HCT116 (cell line): ENCODE results near the gene GRK2. TPM values are rescaled to one million over a fixed set of nuclear protein-coding genes. Genes with fewer than 3 reads are reported as not detected.

Source experiments
- ATAC-seq: fragments of 200-7000 bp; cut with Tn5 transposase; 2 replicates; pipeline ENCODE4 v1.9.1; 2020; ENCODE audit warnings: mild to moderate bottlenecking, moderate library complexity
- BruUV-seq: library from RNA; stranded (reverse); fragments of 400-500 nt; replicated peaks from 2 replicates; lab custom pipeline; 2021; lab: Mats Ljungman, UMichigan
- CTCF ChIA-PET: fragments of 300-600 bp; sonication (Branson Sonifier 250); formaldehyde crosslinking; loops from one replicate; lab custom pipeline; 2021; ENCODE audit warnings: antibody characterized with exemption; lab: Charles Lee
- POLR2A ChIA-PET: fragments of 300-600, 350-600 bp; sonication (Branson Sonifier 250); formaldehyde crosslinking; loops from one replicate; lab custom pipeline; 2021; ENCODE audit warnings: antibody characterized with exemption; lab: Charles Lee
- RAD21 ChIA-PET, 2 experiments: fragments of 300-600 bp; sonication (Branson Sonifier 250); formaldehyde crosslinking; loops; one replicate each; lab custom pipeline; 2023; ENCODE audit warnings: low total read pairs in 2 of 2; ENCODE audit not compliant: uncharacterized antibody in 2 of 2, unreplicated experiment in 2 of 2, low non-redundant PET in 1 of 2; lab: Charles Lee
- DNase-seq: peaks from one replicate; pipeline ENCODE4 v3.0.0-alpha.2; 2010; ENCODE audit warnings: low read depth, low spot score
- H2AFZ ChIP-seq: fragments of 200-600 bp; shearing (Covaris generic), sonication (generic); 2 replicates; pipeline ENCODE4 v1.6.1; 2017; ENCODE audit warnings: low read depth, mixed run types, mixed read lengths, antibody characterized with exemption, low read length; ENCODE audit not compliant: poor library complexity, severe bottlenecking
- H3K27ac ChIP-seq: 2 replicates; pipeline ENCODE4 v1.5.1; 2012; ENCODE audit warnings: low read depth, low read length
- H3K27me3 ChIP-seq: fragments of 200-600 bp; sonication (generic); 2 replicates; pipeline ENCODE4 v1.6.1; 2016; ENCODE audit warnings: mixed run types, low read length, mixed read lengths; ENCODE audit not compliant: insufficient read depth
- H3K36me3 ChIP-seq, 2 experiments: fragments of 200-500 bp in 1 of 2; fragments of 200-600 bp in 1 of 2; sonication (Bioruptor generic) in 1 of 2; sonication (generic) in 1 of 2; 2 replicates each; pipeline versions ENCODE4 v1.5.1 to v1.6.1; 2014 to 2016; ENCODE audit warnings: low read length in 2 of 2, inconsistent platforms in 1 of 2, mixed read lengths in 1 of 2, mixed run types in 1 of 2; ENCODE audit not compliant: insufficient read depth in 2 of 2, control insufficient read depth in 1 of 2
- H3K4me1 ChIP-seq, 2 experiments: fragments of 200-600 bp in 1 of 2; sonication (generic) in 1 of 2; 2 replicates each; pipeline versions ENCODE4 v1.5.1 to v1.6.1; 2012 to 2017; ENCODE audit warnings: low read length in 2 of 2, inconsistent platforms in 1 of 2, mild to moderate bottlenecking in 1 of 2, mixed read lengths in 1 of 2, mixed run types in 1 of 2, moderate library complexity in 1 of 2; ENCODE audit not compliant: insufficient read depth in 2 of 2, control insufficient read depth in 1 of 2
- H3K4me2 ChIP-seq: fragments of 200-600 bp; sonication (generic); 2 replicates; pipeline ENCODE4 v1.6.1; 2017; ENCODE audit warnings: mixed run types, low read length, mixed read lengths
- H3K4me3 ChIP-seq, 2 experiments: fragments of 200-600 bp in 1 of 2; sonication (generic) in 1 of 2; replicated peaks in 1 of 2; 2 replicates each; pipeline ENCODE4 v1.5.1; 2011 to 2016; ENCODE audit warnings: low read length in 2 of 2, control low read depth in 1 of 2, low read depth in 1 of 2, mild to moderate bottlenecking in 1 of 2, mixed read lengths in 1 of 2, mixed run types in 1 of 2
- H3K79me2 ChIP-seq: fragments of 200-600 bp; sonication (generic); 2 replicates; pipeline ENCODE4 v1.6.1; 2017; ENCODE audit warnings: mild to moderate bottlenecking, mixed run types, low read length, moderate library complexity, mixed read lengths; ENCODE audit not compliant: insufficient read depth
- H3K9ac ChIP-seq: fragments of 200-600 bp; sonication (generic); 2 replicates; pipeline ENCODE4 v1.6.1; 2016; ENCODE audit warnings: low read length, mixed read lengths
- H3K9me2 ChIP-seq: fragments of 200-600 bp; sonication (generic), shearing (Covaris generic); 2 replicates; pipeline ENCODE4 v1.6.1; 2017; ENCODE audit warnings: mixed run types, mild to moderate bottlenecking, moderate library complexity; ENCODE audit not compliant: insufficient read depth
- H3K9me3 ChIP-seq, 2 experiments: fragments of 200-500 bp in 1 of 2; fragments of 200-600 bp in 1 of 2; sonication (Bioruptor generic) in 1 of 2; sonication (generic) in 1 of 2; 2 replicates each; pipeline ENCODE4 v1.6.1; 2014 to 2017; ENCODE audit warnings: low read length in 2 of 2, mixed read lengths in 2 of 2, inconsistent platforms in 1 of 2, low read depth in 1 of 2, mild to moderate bottlenecking in 1 of 2, mixed run types in 1 of 2, moderate library complexity in 1 of 2; ENCODE audit not compliant: control insufficient read depth in 1 of 2, insufficient read depth in 1 of 2
- H4K20me1 ChIP-seq: fragments of 200-600 bp; sonication (generic), shearing (Covaris generic); 2 replicates; pipeline ENCODE4 v1.6.1; 2017; ENCODE audit warnings: mixed run types, mild to moderate bottlenecking, moderate library complexity; ENCODE audit not compliant: insufficient read depth
- CEBPB ChIP-seq: IDR thresholded peaks from 2 replicates; pipeline ENCODE4 v1.6.1; 2012; ENCODE audit warnings: low read depth
- EZH2phosphoT487 ChIP-seq: fragments of 200-600 bp; IDR thresholded peaks from 2 replicates; pipeline ENCODE4 v1.6.1; 2018; ENCODE audit warnings: antibody characterized with exemption, borderline replicate concordance
- POLR2AphosphoS5 ChIP-seq: IDR thresholded peaks from 2 replicates; pipeline ENCODE4 v1.6.1; 2011; ENCODE audit warnings: mild to moderate bottlenecking, low read depth, low read length, moderate library complexity
- SRF ChIP-seq: IDR thresholded peaks from 2 replicates; pipeline ENCODE4 v1.6.1; 2012; ENCODE audit warnings: low read depth
- YY1 ChIP-seq: IDR thresholded peaks from 2 replicates; pipeline ENCODE4 v1.6.1; 2011; ENCODE audit warnings: low read length, low read depth, moderate library complexity, mild to moderate bottlenecking; ENCODE audit not compliant: insufficient replicate concordance; ENCODE audit errors: extremely low read depth
- intact Hi-C: fragments of 100-400 bp; cut with micrococcal nuclease; formaldehyde crosslinking; loops from 2 replicates; pipeline ENCODE4 v1.10.0; 2022
- total RNA-seq: library from RNA; stranded (reverse); gene quantifications from one replicate; pipeline ENCODE4 v1.2.1, GENCODE V29; 2021; ENCODE audit not compliant: unreplicated experiment
- TF ChIP-seq, protein P1 (sequence below): IDR thresholded peaks from 2 replicates; pipeline ENCODE4 v1.6.1; 2012; ENCODE audit warnings: low read depth
- TF ChIP-seq, protein P2 (sequence below): IDR thresholded peaks from 2 replicates; pipeline ENCODE4 v1.6.1; 2012

GRK2 gene
- total RNA-seq, 1 experiment from 2014 or later, result 83.0 TPM

DNA sequence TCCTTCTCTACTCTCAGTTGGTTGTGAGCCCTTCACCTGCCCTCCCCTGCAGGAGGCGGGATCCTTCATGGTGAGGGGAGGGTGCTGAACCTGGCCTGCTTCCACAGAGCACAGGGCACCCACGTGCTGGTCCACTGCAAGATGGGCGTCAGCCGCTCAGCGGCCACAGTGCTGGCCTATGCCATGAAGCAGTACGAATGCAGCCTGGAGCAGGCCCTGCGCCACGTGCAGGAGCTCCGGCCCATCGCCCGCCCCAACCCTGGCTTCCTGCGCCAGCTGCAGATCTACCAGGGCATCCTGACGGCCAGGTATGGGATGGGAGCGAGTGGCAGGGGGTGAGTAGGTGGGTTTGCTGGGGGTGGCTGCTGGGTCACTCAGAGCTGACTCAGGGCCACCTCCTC is 43.4 kb downstream of the GRK2 start:
- ChIA-PET POLR2A (no interaction called here), RAD21 (no interaction called here), CTCF (no interaction called here)
- no peak for ATAC-seq
- Histone ChIP-seq H3K9me3 (no peaks in the 10 kb centered on the region), H3K4me1 (peaks cover 18 to 27% of the 10 kb centered on the region in 2 experiments), H4K20me1 (no peaks in the 10 kb centered on the region), H3K4me3 (no peak overlapping the region), H3K36me3 (peaks cover 0 to 9% of the 10 kb centered on the region in 2 experiments; a peak in 3 of 4 replicates), H3K27ac (no peak overlapping the region), H2AFZ (no peak overlapping the region), H3K4me2 (no peak overlapping the region), H3K27me3 (no peaks in the 10 kb centered on the region), H3K9me2 (no peaks in the 10 kb centered on the region), H3K79me2 (peaks cover 4% of the 10 kb centered on the region; the same call in 1 of the 2 replicates), H3K9ac (no peak overlapping the region)
- DNase-seq, result no peak
- no TSS peak for BruUV-seq
- intact Hi-C loops, result no loop called here
- TF ChIP-seq SRF (no peak), YY1 (no peak), POLR2AphosphoS5 (no peak), CEBPB (no peak), EZH2phosphoT487 (no peak)
- TF ChIP-seq, protein P1, sequence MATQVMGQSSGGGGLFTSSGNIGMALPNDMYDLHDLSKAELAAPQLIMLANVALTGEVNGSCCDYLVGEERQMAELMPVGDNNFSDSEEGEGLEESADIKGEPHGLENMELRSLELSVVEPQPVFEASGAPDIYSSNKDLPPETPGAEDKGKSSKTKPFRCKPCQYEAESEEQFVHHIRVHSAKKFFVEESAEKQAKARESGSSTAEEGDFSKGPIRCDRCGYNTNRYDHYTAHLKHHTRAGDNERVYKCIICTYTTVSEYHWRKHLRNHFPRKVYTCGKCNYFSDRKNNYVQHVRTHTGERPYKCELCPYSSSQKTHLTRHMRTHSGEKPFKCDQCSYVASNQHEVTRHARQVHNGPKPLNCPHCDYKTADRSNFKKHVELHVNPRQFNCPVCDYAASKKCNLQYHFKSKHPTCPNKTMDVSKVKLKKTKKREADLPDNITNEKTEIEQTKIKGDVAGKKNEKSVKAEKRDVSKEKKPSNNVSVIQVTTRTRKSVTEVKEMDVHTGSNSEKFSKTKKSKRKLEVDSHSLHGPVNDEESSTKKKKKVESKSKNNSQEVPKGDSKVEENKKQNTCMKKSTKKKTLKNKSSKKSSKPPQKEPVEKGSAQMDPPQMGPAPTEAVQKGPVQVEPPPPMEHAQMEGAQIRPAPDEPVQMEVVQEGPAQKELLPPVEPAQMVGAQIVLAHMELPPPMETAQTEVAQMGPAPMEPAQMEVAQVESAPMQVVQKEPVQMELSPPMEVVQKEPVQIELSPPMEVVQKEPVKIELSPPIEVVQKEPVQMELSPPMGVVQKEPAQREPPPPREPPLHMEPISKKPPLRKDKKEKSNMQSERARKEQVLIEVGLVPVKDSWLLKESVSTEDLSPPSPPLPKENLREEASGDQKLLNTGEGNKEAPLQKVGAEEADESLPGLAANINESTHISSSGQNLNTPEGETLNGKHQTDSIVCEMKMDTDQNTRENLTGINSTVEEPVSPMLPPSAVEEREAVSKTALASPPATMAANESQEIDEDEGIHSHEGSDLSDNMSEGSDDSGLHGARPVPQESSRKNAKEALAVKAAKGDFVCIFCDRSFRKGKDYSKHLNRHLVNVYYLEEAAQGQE, result no peak
- TF ChIP-seq, protein P2, sequence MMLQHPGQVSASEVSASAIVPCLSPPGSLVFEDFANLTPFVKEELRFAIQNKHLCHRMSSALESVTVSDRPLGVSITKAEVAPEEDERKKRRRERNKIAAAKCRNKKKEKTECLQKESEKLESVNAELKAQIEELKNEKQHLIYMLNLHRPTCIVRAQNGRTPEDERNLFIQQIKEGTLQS, result no peak
